Activated naive CD8-positive, alpha-beta T cell treated with anti-CD3 and anti-CD28 coated beads, Interleukin-2, amount 50 U/mL, for 24 hours (primary cell): ENCODE measurements around the gene HSD17B2.

Source experiments
- ATAC-seq: fragments of 150-1000 bp; cut with Tn5 transposase; one replicate; pipeline ENCODE4 v1.10.0; 2021
- DNase-seq: peaks from one replicate; pipeline ENCODE4 v3.0.0; 2021
- H3K27ac Mint-ChIP-seq: one replicate; pipeline ENCODE4 v1.8.0; 2021; ENCODE audit warnings: mild to moderate bottlenecking, mixed read lengths
- H3K27me3 Mint-ChIP-seq: one replicate; pipeline ENCODE4 v1.8.0; 2021; ENCODE audit warnings: mixed read lengths
- H3K36me3 Mint-ChIP-seq: one replicate; pipeline ENCODE4 v1.8.0; 2021; ENCODE audit warnings: low read depth, mixed read lengths
- H3K4me1 Mint-ChIP-seq: one replicate; pipeline ENCODE4 v1.8.0; 2021; ENCODE audit warnings: mixed read lengths
- H3K4me3 Mint-ChIP-seq: one replicate; pipeline ENCODE4 v1.8.0; 2021; ENCODE audit warnings: mild to moderate bottlenecking, moderate library complexity, mixed read lengths
- H3K9me3 Mint-ChIP-seq: one replicate; pipeline ENCODE4 v1.8.0; 2021; ENCODE audit warnings: mixed read lengths

Gene HSD17B2

GRCh38 chr16:82050506-82050905 lies 15.5 kb downstream of the HSD17B2 start:
- H3K4me1 Mint-ChIP-seq = no peaks in the 10 kb centered on the region

GRCh38 chr16:82050909-82051357 lies 15.9 kb downstream of the HSD17B2 start:
- no peaks in the 10 kb centered on the region for H3K4me1 Mint-ChIP-seq
- no peaks in the 10 kb centered on the region for H3K36me3 Mint-ChIP-seq
- peaks cover 10% of the 10 kb centered on the region for H3K27me3 Mint-ChIP-seq
- DNase-seq (no peak), ATAC-seq (no peak)
- H3K27ac Mint-ChIP-seq = no peak overlapping the region
- H3K9me3 Mint-ChIP-seq = no peaks in the 10 kb centered on the region
- no peak overlapping the region for H3K4me3 Mint-ChIP-seq

More at GRCh38 chr16:82050506-82050905, 15.5 kb downstream of the HSD17B2 start:
- Mint-ChIP-seq H3K4me3 (no peak overlapping the region), H3K27me3 (peaks cover 12% of the 10 kb centered on the region), H3K9me3 (no peaks in the 10 kb centered on the region), H3K36me3 (no peaks in the 10 kb centered on the region), H3K27ac (no peak overlapping the region)
- ATAC-seq = no peak
- no peak for DNase-seq

DNA sequence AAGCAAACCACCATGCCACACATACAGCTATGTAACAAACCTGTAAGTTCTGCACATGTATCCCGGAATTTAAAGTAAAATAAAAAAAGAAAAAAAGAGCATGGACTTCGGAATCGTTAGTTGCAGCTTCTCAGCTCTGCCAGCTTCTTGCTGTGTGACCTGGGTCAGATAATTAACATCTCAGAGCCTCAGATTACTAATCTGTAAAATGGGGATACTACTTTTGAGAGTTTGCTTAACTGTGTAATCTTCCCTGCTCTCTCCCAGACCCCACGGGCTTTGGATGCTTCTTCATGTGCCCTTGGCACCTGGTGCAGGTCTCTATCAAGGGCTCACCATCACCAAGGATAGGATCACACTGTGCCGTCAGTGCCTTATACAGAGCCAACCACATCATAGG lies 16.6 kb downstream of the HSD17B2 start:
- no peak for DNase-seq
- H3K4me1 Mint-ChIP-seq = no peaks in the 10 kb centered on the region
- H3K4me3 Mint-ChIP-seq = no peak overlapping the region
- no peak for ATAC-seq
- H3K36me3 Mint-ChIP-seq = no peaks in the 10 kb centered on the region
- peaks cover 6% of the 10 kb centered on the region for H3K27me3 Mint-ChIP-seq
- no peak overlapping the region for H3K27ac Mint-ChIP-seq
- no peaks in the 10 kb centered on the region for H3K9me3 Mint-ChIP-seq

- DNase-seq (no peak), ATAC-seq (no peak)
- H3K4me3 Mint-ChIP-seq = no peak overlapping the region
- H3K27me3 Mint-ChIP-seq = no peaks in the 10 kb centered on the region
- no peaks in the 10 kb centered on the region for H3K4me1 Mint-ChIP-seq
- H3K27ac Mint-ChIP-seq = no peak overlapping the region
- H3K36me3 Mint-ChIP-seq = no peaks in the 10 kb centered on the region
- H3K9me3 Mint-ChIP-seq = no peaks in the 10 kb centered on the region
Observed at GRCh38 chr16:82055117-82055516, 20.1 kb downstream of the HSD17B2 start.

DNA sequence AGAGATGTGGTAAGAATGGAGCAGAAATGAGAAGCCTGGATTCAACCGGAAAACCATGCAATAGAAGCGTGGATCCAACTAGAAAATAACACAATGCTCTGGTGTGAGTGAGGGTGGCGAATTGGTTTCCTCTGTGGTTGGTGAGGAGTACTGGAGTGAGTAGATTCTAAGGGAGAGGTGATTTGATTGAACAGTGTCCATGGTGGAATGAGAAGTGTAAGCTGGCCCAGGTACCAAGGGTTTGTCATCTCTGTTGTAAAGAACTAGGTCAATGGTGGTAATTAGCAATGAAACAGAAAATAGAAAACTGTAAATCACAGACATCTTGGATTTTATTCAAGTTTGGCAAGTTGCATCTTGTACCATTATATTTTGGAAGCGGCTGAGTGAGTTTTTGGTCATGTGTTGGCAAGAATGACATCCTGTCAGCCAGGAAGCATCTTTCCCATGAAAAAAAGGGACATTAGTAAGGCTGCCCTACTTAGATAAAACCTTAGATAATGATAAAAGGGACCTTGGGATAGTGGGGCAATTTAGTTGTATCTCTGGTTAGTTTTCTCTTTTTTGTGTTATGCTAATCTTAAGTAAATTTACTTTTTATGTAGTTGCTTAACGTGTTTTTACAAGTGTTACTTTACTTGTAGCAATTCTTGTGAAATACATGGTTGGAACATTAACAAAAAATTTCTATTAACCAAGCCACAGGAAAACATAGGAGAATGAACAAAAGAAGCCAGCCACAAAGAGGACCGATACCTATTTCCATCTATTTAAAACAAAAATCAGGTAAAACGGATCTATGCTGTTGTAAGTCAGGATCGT lies 20.9 kb downstream of the HSD17B2 start:
- DNase-seq (no peak), ATAC-seq (no peak)
- no peak overlapping the region for H3K4me3 Mint-ChIP-seq
- no peaks in the 10 kb centered on the region for H3K9me3 Mint-ChIP-seq
- H3K27me3 Mint-ChIP-seq = no peaks in the 10 kb centered on the region
- H3K36me3 Mint-ChIP-seq = no peaks in the 10 kb centered on the region
- no peaks in the 10 kb centered on the region for H3K4me1 Mint-ChIP-seq
- H3K27ac Mint-ChIP-seq = no peak overlapping the region

DNA sequence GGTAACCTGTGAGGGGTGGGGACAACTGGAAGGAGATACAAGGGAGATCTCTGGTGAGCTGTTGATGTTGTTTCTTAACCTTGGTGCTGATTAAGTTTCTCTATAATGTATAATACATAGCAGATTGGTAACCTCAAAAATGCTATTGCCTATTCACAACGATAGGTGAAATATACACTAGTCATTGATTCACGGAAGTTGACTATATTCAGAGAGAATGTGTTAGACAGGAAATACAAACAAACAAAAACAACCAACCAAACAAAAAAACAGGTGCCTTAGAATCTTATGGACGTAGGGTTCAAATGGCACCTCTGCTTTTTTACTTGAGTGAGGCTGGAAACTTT lies 21.5 kb downstream of the HSD17B2 start:
- ATAC-seq = no peak
- no peaks in the 10 kb centered on the region for H3K9me3 Mint-ChIP-seq
- no peak for DNase-seq
- H3K4me1 Mint-ChIP-seq = no peaks in the 10 kb centered on the region
- no peaks in the 10 kb centered on the region for H3K36me3 Mint-ChIP-seq
- no peak overlapping the region for H3K27ac Mint-ChIP-seq
- no peaks in the 10 kb centered on the region for H3K27me3 Mint-ChIP-seq
- H3K4me3 Mint-ChIP-seq = no peak overlapping the region

- no peak overlapping the region for H3K4me3 Mint-ChIP-seq
- no peaks in the 10 kb centered on the region for H3K9me3 Mint-ChIP-seq
- H3K4me1 Mint-ChIP-seq = peaks cover 3% of the 10 kb centered on the region
- no peak overlapping the region for H3K27ac Mint-ChIP-seq
- H3K36me3 Mint-ChIP-seq = no peaks in the 10 kb centered on the region
- DNase-seq = no peak
- ATAC-seq = no peak
- H3K27me3 Mint-ChIP-seq = peaks cover 2% of the 10 kb centered on the region
Observed at GRCh38 chr16:82059161-82059982, 24.3 kb downstream of the HSD17B2 start.

GRCh38 chr16:82059983-82060421 lies 24.9 kb downstream of the HSD17B2 start:
- Mint-ChIP-seq H3K27me3 (peaks cover 2% of the 10 kb centered on the region), H3K27ac (no peak overlapping the region), H3K4me3 (no peak overlapping the region), H3K4me1 (peaks cover 3% of the 10 kb centered on the region), H3K36me3 (no peaks in the 10 kb centered on the region), H3K9me3 (no peaks in the 10 kb centered on the region)
- ATAC-seq = no peak
- DNase-seq = no peak

- Mint-ChIP-seq H3K27ac (no peak overlapping the region), H3K4me1 (peaks cover 3% of the 10 kb centered on the region), H3K27me3 (peaks cover 4% of the 10 kb centered on the region), H3K36me3 (no peaks in the 10 kb centered on the region), H3K9me3 (no peaks in the 10 kb centered on the region), H3K4me3 (no peak overlapping the region)
- DNase-seq (peak; percentile 8), ATAC-seq (no peak)
Observed at GRCh38 chr16:82061861-82062525, 26.9 kb downstream of the HSD17B2 start.

- no peaks in the 10 kb centered on the region for H3K36me3 Mint-ChIP-seq
- no peaks in the 10 kb centered on the region for H3K9me3 Mint-ChIP-seq
- H3K4me1 Mint-ChIP-seq = peaks cover 3% of the 10 kb centered on the region
- peaks cover 4% of the 10 kb centered on the region for H3K27me3 Mint-ChIP-seq
- DNase-seq = no peak
- no peak overlapping the region for H3K4me3 Mint-ChIP-seq
- no peak overlapping the region for H3K27ac Mint-ChIP-seq
- no peak for ATAC-seq
Observed at GRCh38 chr16:82062645-82063058, 27.6 kb downstream of the HSD17B2 start.

GRCh38 chr16:82063456-82064082 lies 28.5 kb downstream of the HSD17B2 start:
- peaks cover 4% of the 10 kb centered on the region for H3K27me3 Mint-ChIP-seq
- H3K27ac Mint-ChIP-seq = no peak overlapping the region
- H3K9me3 Mint-ChIP-seq = no peaks in the 10 kb centered on the region
- peaks cover 3% of the 10 kb centered on the region for H3K4me1 Mint-ChIP-seq
- no peak for ATAC-seq
- no peaks in the 10 kb centered on the region for H3K36me3 Mint-ChIP-seq
- H3K4me3 Mint-ChIP-seq = no peak overlapping the region
- DNase-seq = no peak

- Mint-ChIP-seq H3K4me3 (no peak overlapping the region), H3K9me3 (no peaks in the 10 kb centered on the region), H3K27ac (no peak overlapping the region), H3K27me3 (peaks cover 19% of the 10 kb centered on the region), H3K36me3 (no peaks in the 10 kb centered on the region), H3K4me1 (peaks cover 3% of the 10 kb centered on the region)
- DNase-seq (no peak), ATAC-seq (no peak)
Observed at GRCh38 chr16:82067042-82067803, 32.2 kb downstream of the HSD17B2 start.

- H3K4me1 Mint-ChIP-seq = peaks cover 3% of the 10 kb centered on the region
- H3K4me3 Mint-ChIP-seq = no peak overlapping the region
- H3K36me3 Mint-ChIP-seq = no peaks in the 10 kb centered on the region
- DNase-seq = no peak
- no peak overlapping the region for H3K27ac Mint-ChIP-seq
- peaks cover 22% of the 10 kb centered on the region for H3K27me3 Mint-ChIP-seq
- ATAC-seq = no peak
- H3K9me3 Mint-ChIP-seq = no peaks in the 10 kb centered on the region
Observed at GRCh38 chr16:82067804-82068325, 32.8 kb downstream of the HSD17B2 start.
